K562 (cell line): Measurements from ENCODE around the gene SLX9. TPM values are rescaled to one million over a fixed set of nuclear protein-coding genes. Genes with fewer than 3 reads are reported as not detected.

ENCODE experiments used
- CBFA2T3 ChIP-seq: fragments of 450-650 bp; IDR thresholded peaks from 2 replicates; pipeline ENCODE4 v1.6.1; 2017
- CC2D1A ChIP-seq: fragments of 450-650 bp; IDR thresholded peaks from 2 replicates; pipeline ENCODE4 v1.6.1; 2017; ENCODE audit warnings: mild to moderate bottlenecking
- HIVEP1 ChIP-seq: fragments of 250-450 bp; sonication (Bioruptor Pico); IDR thresholded peaks from 2 replicates; pipeline ENCODE4 v1.4.0; 2020; ENCODE audit warnings: mild to moderate bottlenecking
- MTA3 ChIP-seq: fragments of 450-650 bp; formaldehyde crosslinking; IDR thresholded peaks from 2 replicates; pipeline ENCODE4 v1.6.1; 2017; ENCODE audit warnings: mild to moderate bottlenecking, borderline replicate concordance
- MYNN ChIP-seq, 2 experiments: sonication (generic); formaldehyde crosslinking in 1 of 2; IDR thresholded peaks; 2 replicates each; pipeline versions ENCODE4 v1.5.0 to v1.6.1; 2016 to 2020; ENCODE audit warnings: antibody characterized with exemption in 1 of 2, missing genetic modification reagents in 1 of 2
- RBFOX2 ChIP-seq: fragments of 200-400 bp; formaldehyde crosslinking; IDR thresholded peaks from 2 replicates; pipeline ENCODE4 v1.6.1; 2017; ENCODE audit warnings: low read depth, mild to moderate bottlenecking, low read length, moderate library complexity
- RFX7 ChIP-seq: fragments of 250-450 bp; sonication (Bioruptor Pico); IDR thresholded peaks from 2 replicates; pipeline ENCODE4 v1.5.1; 2021; ENCODE audit warnings: mild to moderate bottlenecking
- SNIP1 ChIP-seq: fragments of 450-650 bp; IDR thresholded peaks from 2 replicates; pipeline ENCODE4 v1.7.1; 2017; ENCODE audit warnings: low read depth, mild to moderate bottlenecking
- STAG1 ChIP-seq: sonication (generic); formaldehyde crosslinking; IDR thresholded peaks from 2 replicates; pipeline ENCODE4 v1.5.0; 2020; ENCODE audit warnings: missing genetic modification reagents, borderline replicate concordance
- TAF9B ChIP-seq: fragments of 450-650 bp; IDR thresholded peaks from 2 replicates; pipeline ENCODE4 v1.6.1; 2018; ENCODE audit warnings: mild to moderate bottlenecking; ENCODE audit not compliant: partially characterized antibody
- ZFP1 ChIP-seq: fragments of 450-650 bp; formaldehyde crosslinking; IDR thresholded peaks from 2 replicates; pipeline ENCODE4 v1.4.0; 2020; ENCODE audit warnings: mild to moderate bottlenecking, mixed read lengths
- ZNF121 ChIP-seq: sonication (generic); formaldehyde crosslinking; conservative IDR thresholded peaks from 2 replicates; pipeline ENCODE4 v1.8.0; 2022; ENCODE audit warnings: missing genetic modification reagents
- ZNF644 ChIP-seq: fragments of 200-800 bp; sonication (Bioruptor generic); IDR thresholded peaks from 2 replicates; pipeline ENCODE4 v1.6.1; 2016; ENCODE audit warnings: low read depth, missing genetic modification characterization, missing compliant biosample characterization
- polyA plus RNA-seq, 8 experiments: library from polyadenylated mRNA; depleted of rRNA in 4 of 8; stranded (reverse) in 5 of 8; unstranded in 3 of 8; fragments of >200 nt; fragmentation: Nextera tagmentation in 2 of 8; fragmentation: Illumina TruSeq in 1 of 8; extraction: Ambion mirVana in 2 of 8; extraction: Trizol in 1 of 8; gene quantifications; 2 replicates each; pipeline versions ENCODE4 v1.2.1 to v1.2.3, GENCODE V29; 2011 to 2014; ENCODE audit warnings: inconsistent platforms in 1 of 8, missing spikeins in 1 of 8
- total RNA-seq, 7 experiments: library from RNA; depleted of rRNA in 6 of 7; stranded (reverse); fragments of >200 nt in 6 of 7; fragmentation: Illumina TruSeq in 2 of 7; extraction: Trizol in 2 of 7; gene quantifications; 2 replicates each; pipeline versions ENCODE4 v1.2.1 to v1.2.3, GENCODE V29; 2011 to 2021; ENCODE audit warnings: low replicate concordance in 1 of 7
- TF ChIP-seq, protein P1 (sequence below): sonication (generic); formaldehyde crosslinking; IDR thresholded peaks from 2 replicates; pipeline ENCODE4 v1.8.1; 2023; ENCODE audit warnings: missing genetic modification reagents, mild to moderate bottlenecking, borderline replicate concordance
- TF ChIP-seq, protein P2 (sequence below): fragments of 450-650 bp; IDR thresholded peaks from 2 replicates; pipeline ENCODE4 v1.6.1; 2016; ENCODE audit warnings: antibody characterized with exemption
- TF ChIP-seq, protein P3 (sequence below): fragments of 250-450 bp; sonication (Bioruptor Pico); IDR thresholded peaks from 2 replicates; pipeline ENCODE4 v1.8.0; 2021; ENCODE audit warnings: mild to moderate bottlenecking, moderate library complexity
- TF ChIP-seq, protein P4 (sequence below), 2 experiments: fragments of 150-350 bp in 1 of 2; IDR thresholded peaks; 2 replicates each; pipeline ENCODE4 v1.6.1; 2012 to 2016; ENCODE audit warnings: low read depth in 2 of 2, low read length in 2 of 2, mild to moderate bottlenecking in 1 of 2, moderate library complexity in 1 of 2

Gene SLX9
- total and polyA plus RNA-seq, 9 of the 15 experiments (the other 6 are each of a cell fraction or from before 2014, with no cell fraction given) = 1.2 to 75.5 (median 16.5) TPM

DNA sequence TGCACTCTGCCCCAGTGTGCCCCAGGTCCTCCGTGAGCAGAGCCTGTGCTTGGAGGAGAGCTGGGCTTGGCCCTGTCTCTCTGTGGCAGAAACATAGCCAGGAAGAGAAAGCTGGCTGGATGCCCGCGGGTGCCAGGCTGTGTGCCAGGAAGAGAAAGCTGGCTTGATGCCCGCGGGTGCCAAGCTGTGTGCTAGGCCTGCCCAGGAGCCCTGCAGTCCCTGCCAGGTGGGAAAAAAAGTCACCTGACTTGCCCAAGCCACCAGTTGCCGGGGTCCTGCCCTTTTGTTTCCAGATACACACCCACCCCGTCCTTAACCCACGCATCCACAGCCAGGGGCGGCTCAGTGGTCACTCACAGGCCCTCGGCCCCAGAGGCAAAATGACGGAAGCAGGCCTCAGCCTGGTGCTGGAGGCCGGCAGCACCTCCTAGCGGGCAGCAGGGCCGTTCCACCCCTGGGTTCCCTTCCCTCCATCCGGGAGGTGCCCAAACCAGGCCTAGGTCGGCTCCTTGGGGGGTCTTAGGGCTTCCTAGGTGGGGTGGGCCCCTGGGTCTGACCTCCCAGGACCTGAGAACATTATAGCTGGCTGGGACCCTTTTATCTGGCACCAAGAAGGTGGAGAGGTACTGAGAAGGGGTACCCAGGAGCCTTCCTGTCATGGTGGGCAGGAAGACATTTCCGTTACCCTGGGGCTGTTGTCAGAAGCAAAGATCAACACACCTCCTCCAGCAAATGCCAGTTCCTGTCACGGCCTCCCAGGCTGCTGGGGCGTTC is 28.3 kb upstream of the SLX9 start (continued):
- TF ChIP-seq, protein P1, sequence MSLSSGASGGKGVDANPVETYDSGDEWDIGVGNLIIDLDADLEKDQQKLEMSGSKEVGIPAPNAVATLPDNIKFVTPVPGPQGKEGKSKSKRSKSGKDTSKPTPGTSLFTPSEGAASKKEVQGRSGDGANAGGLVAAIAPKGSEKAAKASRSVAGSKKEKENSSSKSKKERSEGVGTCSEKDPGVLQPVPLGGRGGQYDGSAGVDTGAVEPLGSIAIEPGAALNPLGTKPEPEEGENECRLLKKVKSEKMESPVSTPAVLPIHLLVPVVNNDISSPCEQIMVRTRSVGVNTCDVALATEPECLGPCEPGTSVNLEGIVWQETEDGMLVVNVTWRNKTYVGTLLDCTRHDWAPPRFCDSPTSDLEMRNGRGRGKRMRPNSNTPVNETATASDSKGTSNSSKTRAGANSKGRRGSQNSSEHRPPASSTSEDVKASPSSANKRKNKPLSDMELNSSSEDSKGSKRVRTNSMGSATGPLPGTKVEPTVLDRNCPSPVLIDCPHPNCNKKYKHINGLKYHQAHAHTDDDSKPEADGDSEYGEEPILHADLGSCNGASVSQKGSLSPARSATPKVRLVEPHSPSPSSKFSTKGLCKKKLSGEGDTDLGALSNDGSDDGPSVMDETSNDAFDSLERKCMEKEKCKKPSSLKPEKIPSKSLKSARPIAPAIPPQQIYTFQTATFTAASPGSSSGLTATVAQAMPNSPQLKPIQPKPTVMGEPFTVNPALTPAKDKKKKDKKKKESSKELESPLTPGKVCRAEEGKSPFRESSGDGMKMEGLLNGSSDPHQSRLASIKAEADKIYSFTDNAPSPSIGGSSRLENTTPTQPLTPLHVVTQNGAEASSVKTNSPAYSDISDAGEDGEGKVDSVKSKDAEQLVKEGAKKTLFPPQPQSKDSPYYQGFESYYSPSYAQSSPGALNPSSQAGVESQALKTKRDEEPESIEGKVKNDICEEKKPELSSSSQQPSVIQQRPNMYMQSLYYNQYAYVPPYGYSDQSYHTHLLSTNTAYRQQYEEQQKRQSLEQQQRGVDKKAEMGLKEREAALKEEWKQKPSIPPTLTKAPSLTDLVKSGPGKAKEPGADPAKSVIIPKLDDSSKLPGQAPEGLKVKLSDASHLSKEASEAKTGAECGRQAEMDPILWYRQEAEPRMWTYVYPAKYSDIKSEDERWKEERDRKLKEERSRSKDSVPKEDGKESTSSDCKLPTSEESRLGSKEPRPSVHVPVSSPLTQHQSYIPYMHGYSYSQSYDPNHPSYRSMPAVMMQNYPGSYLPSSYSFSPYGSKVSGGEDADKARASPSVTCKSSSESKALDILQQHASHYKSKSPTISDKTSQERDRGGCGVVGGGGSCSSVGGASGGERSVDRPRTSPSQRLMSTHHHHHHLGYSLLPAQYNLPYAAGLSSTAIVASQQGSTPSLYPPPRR = no peak
- TF ChIP-seq STAG1 (CRISPR knock-in tag) (peak; percentile 91), ZNF121 (CRISPR knock-in tag) (no peak), ZNF644 (tag) (no peak), MYNN (IDR thresholded peaks at IDR 0.05) (no peak), MYNN (CRISPR knock-in tag; IDR thresholded peaks at IDR 0.05) (no peak), SNIP1 (no peak), CBFA2T3 (no peak), RFX7 (CRISPR knock-in tag) (no peak), CC2D1A (peak; percentile 60; the same call in 1 of the 2 replicates), HIVEP1 (CRISPR knock-in tag) (no peak), RBFOX2 (no peak), TAF9B (no peak), MTA3 (peak; percentile 44; the same call in 1 of the 2 replicates), ZFP1 (CRISPR knock-in tag) (no peak)
- TF ChIP-seq, protein P2, sequence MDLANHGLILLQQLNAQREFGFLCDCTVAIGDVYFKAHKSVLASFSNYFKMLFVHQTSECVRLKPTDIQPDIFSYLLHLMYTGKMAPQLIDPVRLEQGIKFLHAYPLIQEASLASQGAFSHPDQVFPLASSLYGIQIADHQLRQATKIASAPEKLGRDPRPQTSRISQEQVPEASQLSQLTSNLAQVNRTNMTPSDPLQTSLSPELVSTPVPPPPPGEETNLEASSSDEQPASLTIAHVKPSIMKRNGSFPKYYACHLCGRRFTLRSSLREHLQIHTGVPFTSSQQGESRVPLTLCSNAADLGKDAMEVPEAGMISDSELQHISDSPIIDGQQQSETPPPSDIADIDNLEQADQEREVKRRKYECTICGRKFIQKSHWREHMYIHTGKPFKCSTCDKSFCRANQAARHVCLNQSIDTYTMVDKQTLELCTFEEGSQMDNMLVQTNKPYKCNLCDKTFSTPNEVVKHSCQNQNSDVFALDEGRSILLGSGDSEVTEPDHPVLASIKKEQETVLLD = no peak
- TF ChIP-seq, protein P3, sequence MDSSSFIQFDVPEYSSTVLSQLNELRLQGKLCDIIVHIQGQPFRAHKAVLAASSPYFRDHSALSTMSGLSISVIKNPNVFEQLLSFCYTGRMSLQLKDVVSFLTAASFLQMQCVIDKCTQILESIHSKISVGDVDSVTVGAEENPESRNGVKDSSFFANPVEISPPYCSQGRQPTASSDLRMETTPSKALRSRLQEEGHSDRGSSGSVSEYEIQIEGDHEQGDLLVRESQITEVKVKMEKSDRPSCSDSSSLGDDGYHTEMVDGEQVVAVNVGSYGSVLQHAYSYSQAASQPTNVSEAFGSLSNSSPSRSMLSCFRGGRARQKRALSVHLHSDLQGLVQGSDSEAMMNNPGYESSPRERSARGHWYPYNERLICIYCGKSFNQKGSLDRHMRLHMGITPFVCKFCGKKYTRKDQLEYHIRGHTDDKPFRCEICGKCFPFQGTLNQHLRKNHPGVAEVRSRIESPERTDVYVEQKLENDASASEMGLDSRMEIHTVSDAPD = no peak
- TF ChIP-seq, protein P4, sequence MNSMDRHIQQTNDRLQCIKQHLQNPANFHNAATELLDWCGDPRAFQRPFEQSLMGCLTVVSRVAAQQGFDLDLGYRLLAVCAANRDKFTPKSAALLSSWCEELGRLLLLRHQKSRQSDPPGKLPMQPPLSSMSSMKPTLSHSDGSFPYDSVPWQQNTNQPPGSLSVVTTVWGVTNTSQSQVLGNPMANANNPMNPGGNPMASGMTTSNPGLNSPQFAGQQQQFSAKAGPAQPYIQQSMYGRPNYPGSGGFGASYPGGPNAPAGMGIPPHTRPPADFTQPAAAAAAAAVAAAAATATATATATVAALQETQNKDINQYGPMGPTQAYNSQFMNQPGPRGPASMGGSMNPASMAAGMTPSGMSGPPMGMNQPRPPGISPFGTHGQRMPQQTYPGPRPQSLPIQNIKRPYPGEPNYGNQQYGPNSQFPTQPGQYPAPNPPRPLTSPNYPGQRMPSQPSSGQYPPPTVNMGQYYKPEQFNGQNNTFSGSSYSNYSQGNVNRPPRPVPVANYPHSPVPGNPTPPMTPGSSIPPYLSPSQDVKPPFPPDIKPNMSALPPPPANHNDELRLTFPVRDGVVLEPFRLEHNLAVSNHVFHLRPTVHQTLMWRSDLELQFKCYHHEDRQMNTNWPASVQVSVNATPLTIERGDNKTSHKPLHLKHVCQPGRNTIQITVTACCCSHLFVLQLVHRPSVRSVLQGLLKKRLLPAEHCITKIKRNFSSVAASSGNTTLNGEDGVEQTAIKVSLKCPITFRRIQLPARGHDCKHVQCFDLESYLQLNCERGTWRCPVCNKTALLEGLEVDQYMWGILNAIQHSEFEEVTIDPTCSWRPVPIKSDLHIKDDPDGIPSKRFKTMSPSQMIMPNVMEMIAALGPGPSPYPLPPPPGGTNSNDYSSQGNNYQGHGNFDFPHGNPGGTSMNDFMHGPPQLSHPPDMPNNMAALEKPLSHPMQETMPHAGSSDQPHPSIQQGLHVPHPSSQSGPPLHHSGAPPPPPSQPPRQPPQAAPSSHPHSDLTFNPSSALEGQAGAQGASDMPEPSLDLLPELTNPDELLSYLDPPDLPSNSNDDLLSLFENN (IDR thresholded peaks at IDR 0.05; ENCODE audit: low read depth in 2 of 2, low read length in 2 of 2) = no peak
